Measurements from ENCODE around the gene ZNF71. TPM values are rescaled to one million over a fixed set of nuclear protein-coding genes. Genes with fewer than 3 reads are reported as not detected.
A peak's percentile ranks its signal among the peaks of the same experiment; 100 is the strongest.

ZNF71 gene
- total RNA-seq, 2 experiments from 2014 or later: 4.4 to 5.3 TPM

DNA sequence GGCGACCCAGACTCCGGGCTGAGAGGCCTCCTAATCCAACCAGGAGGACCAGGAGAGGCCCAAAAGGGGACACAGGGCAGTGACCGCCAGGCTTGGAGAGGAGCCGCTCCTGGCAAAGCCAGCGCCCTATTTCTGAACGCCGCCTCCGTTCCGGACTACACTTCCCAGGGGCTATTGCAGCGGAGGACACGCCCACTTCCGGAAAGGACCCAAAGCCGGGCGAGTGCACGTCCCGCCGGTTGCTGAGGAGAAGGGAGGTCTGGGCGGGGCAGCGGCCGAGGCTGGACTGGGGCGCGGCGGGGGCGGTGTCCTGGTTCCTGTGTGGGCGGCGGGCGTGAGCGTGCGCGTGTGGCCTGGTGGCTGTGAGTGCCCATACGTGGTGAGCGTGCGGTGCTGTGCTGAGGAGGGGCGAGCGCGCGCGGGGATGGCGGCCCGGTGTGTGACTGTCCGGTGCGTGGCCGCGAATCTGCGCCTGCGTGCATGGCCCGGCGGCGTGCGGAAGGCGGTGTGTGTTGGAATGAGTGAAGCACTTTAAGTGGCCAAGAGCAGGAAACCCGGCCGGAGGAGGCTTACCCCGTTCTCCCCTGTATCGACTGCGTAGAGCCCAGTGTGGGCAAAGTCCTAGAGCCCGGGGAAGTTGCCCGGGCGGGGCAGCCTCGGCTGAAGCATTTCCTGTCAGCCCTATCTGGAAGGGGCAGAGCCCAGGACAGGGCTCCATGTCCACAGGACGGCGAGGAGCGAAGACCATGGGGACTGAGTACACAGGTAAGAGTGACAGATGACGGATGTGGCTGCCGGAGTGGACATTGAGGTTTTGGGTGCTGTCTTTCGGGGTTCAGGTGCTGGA is 27.6 kb upstream of the ZNF71 start, which contains the start of gene ZNF470:
ZNF470 (plus strand) TSS at position 195 of the 847 bp plus-strand sequence. CDS start 2,844 bp downstream, outside the sequence.
- POLR2A ChIA-PET: interaction anchor here (1.0 to 1.5 kb wide), 2 partner anchors 27 to 869 kb away, joined by 3 read pairs; no protein-coding TSS in a partner anchor
- intact Hi-C loops (cut with micrococcal nuclease): no loop called here
- DNase-seq (peak; percentile 94), ATAC-seq (peak; percentile 97)
- Mint-ChIP-seq H3K27ac (peak within 1 kb of the TSS; percentile 92), H3K4me3 (peak within 1 kb of the TSS; percentile 98), H3K27me3 (no peaks in the 10 kb centered on the region), H3K36me3 (ENCODE audit: low read depth) (peaks cover 81% of the 10 kb centered on the region), H3K9me3 (peaks cover 62% of the 10 kb centered on the region), H3K4me1 (ENCODE audit: low read depth) (peaks cover 15% of the 10 kb centered on the region)
- no peak for TF ChIP-seq CTCF (IDR thresholded peaks at IDR 0.05)
- CTCF ChIA-PET: no interaction called here

DNA sequence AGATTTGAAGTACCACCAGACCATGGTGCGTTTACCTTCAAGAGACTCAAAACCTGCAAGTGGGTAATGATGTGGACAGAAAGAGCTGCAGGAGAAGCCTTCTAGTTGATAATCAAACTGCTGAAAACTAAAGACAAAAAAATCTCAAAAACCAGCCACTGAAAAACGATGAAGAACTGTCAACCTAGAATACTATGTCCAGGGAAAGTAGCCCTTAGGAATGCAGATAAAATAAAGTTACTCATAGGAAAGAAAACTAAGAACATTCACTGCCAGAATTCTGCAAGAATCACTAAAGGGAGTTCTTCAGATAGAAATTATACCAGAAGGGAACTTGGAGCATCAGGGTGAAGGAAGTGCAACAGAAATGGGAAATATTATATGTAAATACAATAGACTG is 22.5 kb upstream of the ZNF71 start:
- ChIA-PET POLR2A (no interaction called here), CTCF (no interaction called here)
- ATAC-seq (no peak), DNase-seq (no peak)
- no peak overlapping the region for H3K27ac Mint-ChIP-seq
- no peak overlapping the region for H3K4me3 Mint-ChIP-seq
- H3K4me1 Mint-ChIP-seq (ENCODE audit: low read depth): peaks cover 8% of the 10 kb centered on the region
- intact Hi-C loops (cut with micrococcal nuclease): no loop called here
- H3K27me3 Mint-ChIP-seq: no peaks in the 10 kb centered on the region
- TF ChIP-seq CTCF (IDR thresholded peaks at IDR 0.05): no peak
- peaks cover 69% of the 10 kb centered on the region for H3K9me3 Mint-ChIP-seq
- peaks cover 89% of the 10 kb centered on the region for H3K36me3 Mint-ChIP-seq (ENCODE audit: low read depth)

DNA sequence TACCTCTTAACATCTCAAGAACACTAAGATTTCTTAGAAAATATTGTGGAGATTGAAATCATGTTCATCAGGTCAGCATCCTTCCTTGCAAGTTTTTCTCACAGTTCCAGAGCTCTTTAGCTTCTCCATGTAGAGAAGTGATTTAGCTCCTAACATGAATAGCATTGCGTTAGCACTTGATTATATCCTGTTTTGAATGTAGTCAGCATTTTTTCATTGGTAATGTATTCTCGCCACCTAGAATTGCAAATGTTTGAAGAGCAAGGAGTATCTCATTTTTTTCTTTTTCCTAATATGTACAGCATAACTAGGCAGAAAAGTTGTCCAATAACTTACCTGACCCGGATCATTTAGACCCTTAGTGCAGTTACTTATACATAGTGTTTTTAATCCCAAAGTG is 21.2 kb upstream of the ZNF71 start:
- H3K4me1 Mint-ChIP-seq (ENCODE audit: low read depth): no peaks in the 10 kb centered on the region
- TF ChIP-seq CTCF (IDR thresholded peaks at IDR 0.05): no peak
- DNase-seq: no peak
- intact Hi-C loops (cut with micrococcal nuclease): no loop called here
- ChIA-PET POLR2A (interaction anchor here (0.6 kb wide), 1 partner anchor 135 kb away, joined by 3 read pairs; no protein-coding TSS in a partner anchor), CTCF (no interaction called here)
- no peak for ATAC-seq
- H3K36me3 Mint-ChIP-seq (ENCODE audit: low read depth): peaks cover 85% of the 10 kb centered on the region
- H3K4me3 Mint-ChIP-seq: no peak overlapping the region
- H3K27ac Mint-ChIP-seq: no peak overlapping the region
- H3K27me3 Mint-ChIP-seq: no peaks in the 10 kb centered on the region
- H3K9me3 Mint-ChIP-seq: peaks cover 74% of the 10 kb centered on the region

- DNase-seq: no peak
- ChIA-PET CTCF (no interaction called here), POLR2A (interaction anchor here (0.6 kb wide), 1 partner anchor 200 kb away, joined by 3 read pairs; no protein-coding TSS in a partner anchor)
- H3K27ac Mint-ChIP-seq: no peak overlapping the region
- no peak overlapping the region for H3K4me3 Mint-ChIP-seq
- no peaks in the 10 kb centered on the region for H3K4me1 Mint-ChIP-seq (ENCODE audit: low read depth)
- no peak for ATAC-seq
- peaks cover 73% of the 10 kb centered on the region for H3K36me3 Mint-ChIP-seq (ENCODE audit: low read depth)
- intact Hi-C loops (cut with micrococcal nuclease): no loop called here
- no peaks in the 10 kb centered on the region for H3K27me3 Mint-ChIP-seq
- H3K9me3 Mint-ChIP-seq: peaks cover 76% of the 10 kb centered on the region
- no peak for TF ChIP-seq CTCF (IDR thresholded peaks at IDR 0.05)
These were observed 17.1 kb upstream of the ZNF71 start for GRCh38 chr19:56577719-56578602.
